OCI-LY7 (cell line): ENCODE measurements around the gene SHMT2. TPM values are rescaled to one million over a fixed set of nuclear protein-coding genes. Genes with fewer than 3 reads are reported as not detected.

Experiments
- BruUV-seq: library from RNA; stranded (reverse); fragments of 400-500 nt; replicated peaks from 2 replicates; lab custom pipeline; 2021; lab: Mats Ljungman, UMichigan
- CTCF ChIA-PET: fragments of 300-600 bp; sonication (Branson Sonifier 250); formaldehyde crosslinking; loops from one replicate; lab custom pipeline; 2022; ENCODE audit warnings: antibody characterized with exemption; ENCODE audit not compliant: unreplicated experiment; lab: Charles Lee
- POLR2A ChIA-PET: fragments of 300-600 bp; sonication (Branson Sonifier 250); formaldehyde crosslinking; loops from one replicate; lab custom pipeline; 2022; ENCODE audit warnings: antibody characterized with exemption; lab: Charles Lee
- DNase-seq: peaks from one replicate; pipeline ENCODE4 v3.0.0-alpha.2; 2015; ENCODE audit warnings: low spot score
- H2AFZ ChIP-seq: fragments of 200-600 bp; sonication (generic), shearing (Covaris generic); 2 replicates; pipeline ENCODE4 v1.6.1; 2014; ENCODE audit warnings: mild to moderate bottlenecking, antibody characterized with exemption, low read length, moderate library complexity
- H3K27ac ChIP-seq: fragments of 200-600 bp; sonication (generic); 2 replicates; pipeline ENCODE4 v1.5.1; 2014; ENCODE audit warnings: mixed run types, low read depth, mild to moderate bottlenecking, moderate library complexity, low read length, inconsistent platforms; ENCODE audit not compliant: poor library complexity, severe bottlenecking
- H3K36me3 ChIP-seq: fragments of 200-600 bp; sonication (generic); 2 replicates; pipeline ENCODE4 v1.6.1; 2014; ENCODE audit warnings: mild to moderate bottlenecking, antibody characterized with exemption, low read length, moderate library complexity, mixed read lengths; ENCODE audit not compliant: insufficient read depth
- H3K4me1 ChIP-seq: fragments of 200-600 bp; sonication (generic); 2 replicates; pipeline ENCODE4 v1.5.1; 2014; ENCODE audit warnings: mild to moderate bottlenecking, low read length; ENCODE audit not compliant: insufficient read depth, poor library complexity, severe bottlenecking
- H3K4me2 ChIP-seq: fragments of 200-600 bp; sonication (generic); 2 replicates; pipeline ENCODE4 v1.6.1; 2014; ENCODE audit warnings: mild to moderate bottlenecking, low read length
- H3K4me3 ChIP-seq: fragments of 200-600 bp; sonication (generic); 2 replicates; pipeline ENCODE4 v1.5.1; 2014; ENCODE audit warnings: mild to moderate bottlenecking, low read depth, low read length; ENCODE audit not compliant: poor library complexity, severe bottlenecking
- H3K79me2 ChIP-seq: fragments of 200-600 bp; sonication (generic); 2 replicates; pipeline ENCODE4 v1.6.1; 2016; ENCODE audit warnings: low read depth, mild to moderate bottlenecking, low read length, moderate library complexity, mixed read lengths; ENCODE audit not compliant: insufficient read depth
- H3K9me2 ChIP-seq: fragments of 200-600 bp; sonication (generic); 2 replicates; pipeline ENCODE4 v1.6.1; 2016; ENCODE audit warnings: mild to moderate bottlenecking, low read length, mixed read lengths; ENCODE audit not compliant: insufficient read depth
- H3K9me3 ChIP-seq: fragments of 200-600 bp; sonication (generic); 2 replicates; pipeline ENCODE4 v1.6.1; 2014; ENCODE audit warnings: mild to moderate bottlenecking, mixed run types, low read length, mixed read lengths
- H4K20me1 ChIP-seq: fragments of 200-600 bp; sonication (generic); 2 replicates; pipeline ENCODE4 v1.6.1; 2014; ENCODE audit warnings: mild to moderate bottlenecking, antibody characterized with exemption, low read length, moderate library complexity, mixed read lengths; ENCODE audit not compliant: insufficient read depth
- CTCF ChIP-seq: fragments of 200-600 bp; sonication (generic); conservative IDR thresholded peaks from 2 replicates; pipeline ENCODE4 v1.5.1; 2014; ENCODE audit warnings: mild to moderate bottlenecking, antibody characterized with exemption, low read length, moderate library complexity, mixed read lengths
- EZH2phosphoT487 ChIP-seq: fragments of 200-600 bp; sonication (generic); IDR thresholded peaks from 2 replicates; pipeline ENCODE4 v1.6.1; 2018; ENCODE audit warnings: low read depth, borderline replicate concordance, mild to moderate bottlenecking, mixed run types, antibody characterized with exemption, low read length, moderate library complexity, mixed read lengths
- intact Hi-C: fragments of 100-400 bp; cut with micrococcal nuclease; formaldehyde crosslinking; loops from one replicate; pipeline ENCODE4 v1.10.0; 2022; ENCODE audit not compliant: unreplicated experiment
- total RNA-seq, 2 experiments: library from RNA; depleted of rRNA in 1 of 2; stranded (reverse); fragments of >200 nt in 1 of 2; shearing (Covaris generic) in 1 of 2; gene quantifications; 2 replicates each; pipeline ENCODE4 v1.2.3, GENCODE V29; 2014 to 2022

Gene SHMT2
- total RNA-seq, 2 experiments from 2014 or later: 394 to 415 TPM

GRCh38 chr12:57213763-57214397, 15.6 kb upstream of the SHMT2 start:
- Histone ChIP-seq H3K9me2 (no peaks in the 10 kb centered on the region), H3K79me2 (no peaks in the 10 kb centered on the region), H3K27ac (no peak overlapping the region), H3K4me2 (peak overlapping the region; percentile 65), H4K20me1 (no peaks in the 10 kb centered on the region), H2AFZ (peak overlapping the region; percentile 82), H3K9me3 (no peaks in the 10 kb centered on the region), H3K4me3 (peak overlapping the region; percentile 5), H3K36me3 (no peaks in the 10 kb centered on the region), H3K4me1 (peaks cover 75% of the 10 kb centered on the region)
- no TSS peak for BruUV-seq
- ChIA-PET POLR2A (interaction anchor here (0.6 to 2.1 kb wide), 8 partner anchors 14 to 489 kb away, joined by 3 to 26 read pairs (median 6); partner anchors contain the start of genes INHBE, NACA and SHMT2), CTCF (interaction anchor here (0.6 to 2.5 kb wide), 8 partner anchors 11 to 242 kb away, joined by 3 to 32 read pairs (median 5); partner anchors contain the start of genes INHBE and SHMT2)
- TF ChIP-seq CTCF (no peak), EZH2phosphoT487 (no peak)
- no peak for DNase-seq
- intact Hi-C loops: loop anchor here (1.0 to 2.0 kb wide), 4 partner anchors 25 to 242 kb away; no protein-coding TSS in a partner anchor

GRCh38 chr12:57214398-57214781, 15.1 kb upstream of the SHMT2 start:
- Histone ChIP-seq H3K9me3 (no peaks in the 10 kb centered on the region), H3K27ac (no peak overlapping the region), H3K36me3 (no peaks in the 10 kb centered on the region), H4K20me1 (no peaks in the 10 kb centered on the region), H3K79me2 (no peaks in the 10 kb centered on the region), H2AFZ (peak overlapping the region; percentile 82; the same call in 1 of the 2 replicates), H3K4me1 (peaks cover 79% of the 10 kb centered on the region), H3K9me2 (no peaks in the 10 kb centered on the region), H3K4me2 (peak overlapping the region; percentile 65), H3K4me3 (no peak overlapping the region)
- peak; percentile 84 for DNase-seq
- ChIA-PET CTCF (interaction anchor here (0.6 to 2.5 kb wide), 8 partner anchors 11 to 241 kb away, joined by 3 to 32 read pairs (median 5); partner anchors contain the start of genes INHBE and SHMT2), POLR2A (interaction anchor here (1.1 to 2.1 kb wide), 7 partner anchors 13 to 489 kb away, joined by 3 to 26 read pairs (median 6); partner anchors contain the start of genes INHBE, NACA and SHMT2)
- BruUV-seq: no TSS peak
- TF ChIP-seq EZH2phosphoT487: no peak
- TF ChIP-seq CTCF: peak; percentile 88
- intact Hi-C loops: loop anchor here (1.0 kb wide), 1 partner anchor 25 kb away; no protein-coding TSS in a partner anchor
